Left colon (tissue), 2 donors: ENCODE results near the gene IFITM10. TPM values are rescaled to one million over a fixed set of nuclear protein-coding genes. Genes with fewer than 3 reads are reported as not detected.

Experiments
- ATAC-seq: fragments of 200-7000 bp; cut with Tn5 transposase; one replicate; pipeline ENCODE4 v1.9.1; 2020; ENCODE audit warnings: mild to moderate bottlenecking, moderate library complexity
- DNase-seq, 2 donors: peaks; one replicate each; pipeline ENCODE4 v3.0.0-alpha.2; 2020
- intact Hi-C, 2 donors: fragments of 100-400 bp; cut with DNase I in 1 of 2; cut with micrococcal nuclease in 1 of 2; formaldehyde crosslinking; loops; one replicate each; pipeline versions ENCODE4 v1.11.2 to v1.14.0; 2022; cut with DNase I, micrococcal nuclease
- long read RNA-seq: library from polyadenylated mRNA; unstranded; transcript quantifications from one replicate; pipeline ENCODE4 v2.0.0, GENCODE V29; 2021
- total RNA-seq, 2 donors: library from RNA; stranded (reverse); fragmentation: NEBNext Ultra II Directional; extraction: Animal tissue kit (Norgen Biotek cat#: 25700); gene quantifications; one replicate each; pipeline ENCODE4 v1.2.1, GENCODE V29; 2021
- donor health status: DM: no; HTN: no; CAD: no.
- donor health status: DM: yes; HTN: yes; CAD: no.

Gene IFITM10
- total RNA-seq: 1 to 10 TPM in 1 of 2 donors, under 1 TPM in 1; 0.87 to 1.7 TPM
- long read RNA-seq, partial matches to known transcripts: 0 of 1 reads
- long read RNA-seq, other reads (novel, unspliced or antisense): 0 of 1 reads

DNA sequence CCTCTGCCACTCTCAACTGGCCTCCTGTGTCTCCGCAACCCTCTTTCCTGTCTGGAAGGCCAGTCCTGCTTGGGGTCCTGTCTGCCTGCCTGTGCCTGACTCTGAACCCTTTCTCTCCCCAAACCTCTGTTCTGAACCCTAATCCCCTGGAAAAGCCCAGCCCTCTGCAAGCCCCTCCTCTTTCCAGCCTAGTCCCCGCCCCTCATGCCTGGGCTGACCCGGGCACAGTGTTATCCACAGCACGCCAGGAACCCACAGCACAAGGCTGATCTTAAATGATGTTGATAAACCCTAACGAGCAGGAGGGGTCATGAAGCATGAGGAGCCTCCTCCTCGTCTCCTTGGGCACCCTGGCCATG, at the start of gene IFITM10:
TSS of gene IFITM10 (minus strand) at position 115 of the 359 bp plus-strand sequence. CDS start 153 bp downstream, outside the sequence.
- ATAC-seq (peak; percentile 45), DNase-seq (peak in 1 of 2 donors; percentile 40)
- intact Hi-C loops: no loop called here

DNA sequence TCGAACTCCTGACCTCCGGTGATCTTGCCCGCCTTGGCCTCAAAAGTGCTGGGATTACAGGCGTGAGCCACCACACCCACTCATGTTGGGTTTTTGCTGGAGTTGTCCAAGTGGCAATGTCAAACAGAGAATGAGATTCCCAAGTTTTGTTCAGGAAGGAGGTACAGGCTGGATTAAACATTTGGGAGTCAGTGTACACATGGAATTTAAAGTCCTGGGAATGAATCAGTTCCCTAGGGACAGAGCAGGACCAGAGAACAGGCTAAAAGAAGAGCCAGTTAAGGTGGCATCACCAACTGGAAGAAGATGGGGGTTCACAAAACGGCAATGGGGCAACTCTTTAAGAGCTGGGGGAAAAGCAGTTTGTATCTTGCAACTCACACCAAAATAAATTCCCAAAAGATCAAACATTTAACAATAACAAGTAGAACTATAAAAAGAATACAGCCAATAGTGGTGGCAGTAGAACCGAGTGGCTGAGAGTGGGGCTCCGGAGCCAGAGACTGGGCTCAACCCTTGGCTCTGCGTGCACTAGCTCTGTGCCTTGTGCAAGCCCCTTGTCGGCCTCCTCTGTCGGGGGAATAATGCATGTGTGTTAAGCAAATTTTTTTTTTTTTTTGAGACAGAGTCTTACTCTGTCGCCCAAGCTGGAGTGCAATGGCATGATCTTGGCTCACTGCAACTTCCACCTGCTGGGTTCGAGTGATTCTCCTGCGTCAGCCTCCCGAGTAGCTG, 47.2 kb upstream of the IFITM10 start:
- ATAC-seq: no peak

DNA sequence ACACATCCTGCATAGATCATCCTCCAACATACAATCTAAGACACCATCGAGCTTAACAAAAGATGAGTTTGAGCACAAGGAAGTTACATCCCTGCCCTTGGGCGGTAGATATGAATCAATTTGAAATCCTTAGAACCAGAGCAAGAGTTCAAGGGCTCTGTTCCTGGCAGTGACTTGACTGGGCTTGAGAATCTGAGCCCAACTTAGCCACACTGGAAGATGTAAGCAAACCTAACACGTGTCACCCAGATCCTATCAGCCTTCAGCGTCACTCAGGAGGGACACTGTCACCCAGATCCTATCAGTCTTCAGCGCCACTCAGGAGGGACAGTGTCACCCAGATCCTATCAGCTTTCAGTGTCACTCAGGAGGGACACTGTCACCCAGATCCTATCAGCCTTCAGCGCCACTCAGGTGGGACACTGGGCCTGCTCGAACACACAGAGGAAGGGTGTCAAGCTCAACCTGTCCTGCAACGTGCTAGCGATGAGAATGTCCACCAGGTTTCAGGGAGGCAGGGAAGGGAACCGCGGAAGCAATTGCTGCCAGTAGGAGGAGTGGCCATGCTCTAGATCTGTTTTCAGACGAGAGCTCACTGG, 46.1 kb upstream of the IFITM10 start:
- intact Hi-C loops: no loop called here
- DNase-seq (no peak), ATAC-seq (no peak)

More for the DNA sequence above, 47.2 kb upstream of the IFITM10 start:
- intact Hi-C loops: no loop called here
- no peak for DNase-seq

DNA sequence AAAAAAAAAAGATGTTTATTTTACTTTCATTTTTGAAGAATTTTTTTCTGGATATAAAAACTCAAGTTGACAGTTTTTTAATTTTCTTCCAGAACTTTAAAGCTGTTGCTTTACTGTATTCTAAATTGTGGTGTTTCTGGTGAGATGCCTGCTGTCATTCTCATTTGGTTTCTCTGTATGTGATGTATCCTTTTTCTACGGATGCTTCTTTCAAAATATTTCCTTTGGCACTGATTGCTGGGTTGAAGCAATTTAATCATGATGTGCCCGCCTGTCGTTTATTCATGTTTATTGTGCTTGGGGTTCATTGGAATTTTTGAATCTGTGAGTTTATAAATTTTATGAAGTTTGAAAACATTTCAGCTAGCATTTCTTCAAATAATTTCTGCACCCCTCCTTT, 42.7 kb upstream of the IFITM10 start:
- DNase-seq (no peak), ATAC-seq (no peak)
- intact Hi-C loops: no loop called here

DNA sequence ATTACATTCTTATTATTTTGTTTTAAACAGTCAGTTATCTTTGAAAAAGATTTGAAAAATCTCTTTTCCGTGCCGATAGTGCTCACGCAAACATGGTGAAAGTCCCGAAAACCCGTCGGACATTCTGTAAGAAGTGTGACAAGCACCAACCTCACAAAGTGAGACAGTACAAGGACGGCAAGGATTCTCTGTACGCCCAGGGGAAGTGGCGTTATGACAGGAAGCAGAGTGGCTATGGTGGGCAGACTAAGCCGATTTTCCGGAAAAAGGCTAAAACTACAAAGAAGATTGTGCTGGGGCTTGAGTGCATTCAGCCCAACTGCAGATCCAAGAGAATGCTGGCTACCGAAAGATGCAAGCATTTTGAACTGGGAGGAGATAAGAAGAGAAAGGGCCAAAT, 42.1 kb upstream of the IFITM10 start:
- ATAC-seq: no peak
- intact Hi-C loops: no loop called here
- no peak for DNase-seq

DNA sequence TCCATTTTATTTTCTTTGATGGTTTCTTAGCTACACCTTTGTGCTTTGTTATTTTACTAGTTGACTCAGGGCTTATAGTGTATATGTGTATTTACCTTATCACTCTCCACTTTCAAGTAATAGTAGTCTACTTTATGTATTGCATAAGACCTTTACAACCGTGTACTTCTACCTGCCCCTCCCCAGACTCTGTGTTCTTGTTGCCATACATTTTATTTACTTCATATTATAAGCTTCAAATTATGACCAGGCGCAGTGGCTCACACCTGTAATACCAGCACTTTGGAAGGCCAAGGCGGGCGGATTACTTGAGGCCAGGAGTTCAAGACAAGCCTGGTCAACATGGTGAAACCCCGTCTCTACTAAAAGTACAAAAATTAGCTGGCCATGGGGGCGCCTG, 41.5 kb upstream of the IFITM10 start:
- intact Hi-C loops: no loop called here
- peak in 1 of 2 donors; percentile 33 for DNase-seq
- ATAC-seq: peak; percentile 100

DNA sequence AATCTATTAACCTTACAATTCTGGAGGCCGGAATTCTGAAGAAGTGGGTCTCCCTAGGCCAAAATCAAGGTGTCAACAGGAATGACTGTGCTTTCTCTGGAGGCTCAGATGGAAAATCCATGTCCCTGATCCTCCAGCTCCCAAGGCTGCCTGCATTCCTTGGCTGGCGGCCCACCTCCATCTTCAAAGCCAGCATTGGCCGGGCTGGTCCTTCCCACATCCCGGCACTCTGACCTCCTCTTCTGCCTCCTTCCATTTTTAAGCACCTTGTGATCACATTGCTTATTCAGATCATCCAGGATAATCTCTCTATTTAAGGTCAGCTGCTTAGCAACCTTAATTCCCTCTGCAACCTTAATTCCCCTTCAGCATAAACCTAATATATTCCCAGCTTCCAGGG, 36.1 kb upstream of the IFITM10 start:
- DNase-seq: no peak
- no peak for ATAC-seq
- intact Hi-C loops: no loop called here

DNA sequence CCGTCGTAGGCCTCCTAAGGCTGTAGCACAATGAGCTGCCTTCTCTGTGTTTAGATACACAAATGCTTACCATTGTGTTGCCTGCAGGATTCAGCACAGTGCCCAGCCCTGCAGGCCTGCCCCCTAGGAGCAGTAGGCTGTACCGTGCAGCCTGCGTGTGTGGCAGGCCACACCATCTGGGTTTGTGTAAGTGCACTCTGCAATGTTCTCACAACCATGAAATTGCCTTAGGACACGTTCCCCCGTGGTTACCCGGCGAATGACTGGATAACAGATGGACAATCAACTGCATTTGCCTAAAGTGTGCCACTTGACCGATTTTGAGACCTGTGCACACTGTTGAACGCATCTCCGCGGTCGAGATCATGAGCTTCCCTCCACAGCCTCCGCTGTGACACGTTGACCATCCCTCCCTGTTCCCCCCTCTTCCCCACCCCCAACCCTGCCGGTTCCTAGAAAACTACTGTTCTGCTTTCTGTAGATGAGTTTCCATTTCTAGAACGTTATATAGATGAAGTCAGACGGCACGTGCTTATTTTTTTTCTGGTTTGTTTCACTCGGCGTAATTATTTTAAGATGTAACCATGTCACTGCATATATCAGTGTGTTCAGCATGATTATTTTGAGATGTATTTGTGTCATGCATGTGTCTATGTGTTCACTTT, 35.5 kb upstream of the IFITM10 start:
- ATAC-seq: no peak
- DNase-seq: no peak
- intact Hi-C loops: no loop called here

DNA sequence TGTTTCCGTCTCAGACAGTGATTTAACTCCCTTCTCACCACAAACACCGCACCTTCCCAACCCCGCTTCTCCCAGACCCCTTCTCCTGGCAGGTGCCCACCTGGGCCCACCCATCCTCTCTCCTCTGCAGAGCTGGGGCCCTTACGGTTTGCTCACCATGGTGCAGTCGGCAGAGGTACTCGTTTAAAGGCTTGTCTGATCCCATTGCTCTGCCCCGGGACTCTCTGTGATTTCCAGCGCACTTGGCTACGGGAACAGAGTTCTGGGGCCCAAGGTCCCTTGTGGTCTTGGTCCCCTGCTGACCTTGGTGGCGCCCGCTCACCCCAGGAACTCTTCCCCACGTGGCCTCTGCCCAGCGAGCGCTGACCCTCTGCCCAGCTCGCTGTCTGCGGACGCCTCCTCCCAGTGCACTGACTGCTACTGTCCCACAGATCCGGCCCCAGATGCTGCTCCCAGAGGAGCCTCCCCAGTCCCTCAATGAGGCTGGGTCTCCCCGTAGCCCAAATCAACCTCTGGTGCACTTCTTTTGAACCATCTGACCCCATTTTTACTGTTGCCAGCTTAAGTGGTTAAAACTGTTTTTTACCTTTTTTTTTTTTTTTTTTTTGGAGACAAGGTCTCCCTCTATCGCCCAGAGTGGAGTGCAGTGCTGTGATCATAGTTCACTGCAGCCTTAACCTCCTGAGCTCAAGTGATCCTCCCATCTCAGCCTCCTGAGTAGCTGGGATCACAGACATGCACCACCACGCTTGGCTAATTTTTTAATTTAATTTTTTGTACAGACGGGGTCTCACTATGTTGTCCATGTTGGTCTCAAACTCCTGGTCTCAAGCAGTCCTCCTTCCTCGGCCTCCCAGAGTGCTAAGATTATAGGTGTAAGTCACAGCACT, 34.6 kb upstream of the IFITM10 start:
- intact Hi-C loops: no loop called here
- DNase-seq (no peak), ATAC-seq (no peak)

DNA sequence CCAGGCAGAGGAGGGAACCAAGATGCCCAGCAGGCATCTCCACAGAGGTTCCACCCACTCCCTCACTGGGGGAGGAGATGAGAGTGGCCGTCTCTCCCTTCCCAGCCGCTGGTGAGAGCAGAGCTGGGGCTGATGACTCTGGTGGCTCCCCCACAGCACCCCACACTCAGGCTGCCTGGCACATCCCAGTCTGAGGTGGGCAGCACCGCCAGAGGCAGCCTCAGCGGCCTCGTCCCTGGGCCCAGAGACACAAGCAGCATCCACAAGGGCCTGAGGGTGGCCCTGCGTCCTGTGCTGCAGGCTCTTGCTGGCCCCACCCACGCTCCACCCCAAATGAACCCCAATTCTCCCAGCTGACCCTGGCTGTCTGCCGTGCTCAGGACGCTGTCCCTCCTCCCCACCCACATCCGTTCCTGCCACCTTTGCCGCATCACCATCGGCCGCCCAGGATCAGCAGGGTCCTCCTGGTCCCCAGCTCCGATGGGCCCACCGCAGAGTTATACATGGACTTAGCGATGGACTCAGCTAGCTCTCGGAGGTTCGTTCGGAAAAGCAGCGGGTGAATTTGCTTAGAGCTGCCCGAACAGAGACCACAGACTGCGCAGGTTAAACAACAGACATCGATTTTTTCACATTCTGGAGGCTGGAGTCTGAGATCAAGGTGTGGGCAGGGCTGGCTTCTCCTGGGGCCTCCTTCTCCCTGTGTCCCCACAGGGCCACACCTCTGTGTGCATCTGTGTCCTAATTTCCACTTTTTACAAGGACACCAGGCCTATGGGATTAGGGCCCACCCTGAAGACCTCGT, 33.5 kb upstream of the IFITM10 start:
- intact Hi-C loops: no loop called here
- DNase-seq: no peak
- ATAC-seq: no peak

DNA sequence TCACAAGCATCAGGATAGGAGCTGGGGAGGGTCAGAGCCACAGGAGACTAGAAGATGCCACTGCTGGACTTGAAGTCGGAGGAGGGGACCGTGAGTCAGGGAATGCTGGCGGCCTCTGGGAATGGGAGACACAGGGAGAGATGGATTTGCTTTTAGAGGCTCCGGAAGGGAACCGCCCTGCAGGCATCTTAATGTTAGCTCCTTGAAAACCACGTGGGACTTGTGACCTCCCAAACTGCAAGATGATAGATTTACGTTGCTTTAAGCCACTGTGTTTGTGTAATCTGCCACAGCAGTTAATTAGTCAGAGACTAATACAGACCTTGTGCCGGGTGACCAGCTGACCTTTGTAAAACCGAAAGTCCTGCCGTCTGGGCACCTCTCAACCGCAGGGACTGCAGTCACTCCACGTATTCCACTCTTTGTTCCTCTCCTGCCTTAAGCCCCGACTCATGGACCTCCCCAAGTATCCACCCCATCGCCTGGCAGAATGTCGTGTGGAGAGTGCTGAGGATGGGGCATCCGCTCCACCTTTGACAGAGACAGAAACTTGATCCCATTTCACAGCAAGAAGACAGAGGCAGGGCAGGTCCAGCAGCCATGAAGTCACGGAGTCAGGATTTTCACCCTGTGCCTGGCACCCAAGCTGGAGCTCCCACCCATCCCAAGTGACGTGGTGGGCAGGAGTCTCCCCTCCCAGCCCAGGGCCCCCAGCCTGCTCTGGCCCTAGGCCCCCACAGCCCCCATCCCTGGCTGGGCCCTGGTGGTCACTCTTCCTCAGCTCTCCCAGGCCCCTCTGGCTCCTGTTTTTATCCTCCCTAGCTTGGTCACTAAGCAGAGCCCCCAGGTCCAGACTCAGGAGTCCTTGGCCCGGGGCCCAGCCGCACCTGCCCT, 32.7 kb upstream of the IFITM10 start:
- no peak for DNase-seq
- no peak for ATAC-seq
- intact Hi-C loops: no loop called here

DNA sequence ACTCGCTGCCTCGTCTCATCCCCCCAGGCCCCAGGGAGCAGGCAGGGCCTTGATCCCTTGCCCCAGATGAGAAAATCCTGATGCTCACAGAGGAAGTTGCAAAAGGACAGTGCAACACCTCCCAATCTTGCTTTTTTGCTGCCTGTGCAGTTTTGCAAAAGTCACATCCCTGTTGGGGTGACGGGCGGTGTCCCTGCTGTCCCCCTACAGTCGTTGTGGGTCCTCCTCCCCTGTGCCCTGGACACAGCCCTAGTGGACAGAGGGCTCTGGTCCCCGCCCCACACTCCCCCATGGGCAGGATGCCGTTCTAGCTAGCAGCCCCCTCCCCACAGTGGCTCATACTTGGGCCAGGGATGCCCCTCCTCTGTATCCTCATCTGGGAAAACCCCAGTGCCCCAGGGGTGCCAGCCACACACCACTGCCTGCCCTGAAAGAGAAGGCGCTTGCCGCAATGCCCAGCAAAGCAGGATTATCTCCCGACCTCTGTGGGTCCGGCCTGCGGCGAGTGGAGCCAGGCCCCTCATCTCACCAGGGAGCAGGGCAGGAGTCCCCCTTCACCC, 31.7 kb upstream of the IFITM10 start:
- DNase-seq (no peak), ATAC-seq (no peak)
- intact Hi-C loops: no loop called here

DNA sequence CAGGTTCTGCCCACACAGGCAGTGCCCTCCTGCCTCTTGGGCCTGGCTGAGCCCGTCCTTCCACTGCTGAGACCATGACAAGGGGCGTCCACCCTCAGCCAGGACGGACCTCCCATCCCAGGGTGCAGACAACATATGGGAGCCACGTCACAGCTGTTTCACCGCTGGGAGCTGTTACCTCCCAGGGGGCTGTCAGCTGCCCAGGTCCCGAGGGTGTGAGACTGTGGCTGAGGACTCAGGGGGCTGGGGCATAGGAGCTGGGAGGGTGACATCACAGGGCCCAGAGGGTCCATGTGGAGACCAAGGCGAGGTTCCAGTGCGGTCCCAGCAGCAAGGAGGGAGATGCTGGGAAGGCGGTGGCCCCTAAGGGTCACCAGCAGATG, 31.2 kb upstream of the IFITM10 start:
- no peak for ATAC-seq
- no peak for DNase-seq
- intact Hi-C loops: no loop called here

DNA sequence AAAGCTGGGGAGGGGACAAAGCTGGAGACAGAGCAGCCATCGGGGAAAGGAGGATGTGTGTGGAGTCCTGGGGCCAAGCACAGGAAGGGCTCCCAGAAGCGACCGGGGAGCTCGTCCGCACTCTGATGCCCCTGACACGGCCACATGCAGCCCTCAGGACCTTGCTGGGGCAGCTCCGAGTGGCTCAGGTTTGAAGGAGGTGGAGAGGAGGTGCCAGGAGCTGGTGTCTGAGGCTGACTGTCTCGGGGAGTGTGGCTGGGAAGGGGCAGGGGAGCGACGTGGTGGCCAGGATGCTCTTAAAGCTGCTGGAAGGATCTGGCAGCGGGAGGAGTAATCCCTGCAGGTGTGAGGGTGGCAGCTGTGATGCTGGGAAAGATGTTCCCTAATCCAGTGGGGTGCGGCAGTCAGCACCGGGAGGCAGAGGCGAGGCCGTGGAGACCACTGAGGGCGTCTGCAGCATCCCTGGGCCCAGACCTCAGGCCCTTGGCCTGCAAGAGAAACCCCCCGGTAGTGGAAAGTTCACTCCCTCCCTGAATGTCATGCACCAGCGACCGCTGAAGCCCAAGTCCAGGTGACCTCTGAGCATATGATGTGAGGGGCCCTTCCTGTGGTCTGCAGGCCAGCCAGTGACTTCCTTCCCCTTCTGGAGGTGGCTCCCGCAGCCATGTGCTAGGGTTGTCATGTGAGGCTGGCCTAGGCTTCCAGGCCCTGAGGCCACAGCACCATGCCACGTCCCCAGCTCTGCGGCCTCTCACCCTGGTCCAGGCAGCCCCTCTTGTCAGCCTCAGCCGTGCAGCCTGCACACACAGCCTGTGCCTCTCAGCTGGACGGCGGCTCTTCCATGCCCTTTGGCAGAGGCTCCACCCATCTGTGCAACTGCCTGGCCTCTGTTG, 30.6 kb upstream of the IFITM10 start:
- ATAC-seq (peak; percentile 41), DNase-seq (peak in 1 of 2 donors; percentile 24)
- intact Hi-C loops: no loop called here

DNA sequence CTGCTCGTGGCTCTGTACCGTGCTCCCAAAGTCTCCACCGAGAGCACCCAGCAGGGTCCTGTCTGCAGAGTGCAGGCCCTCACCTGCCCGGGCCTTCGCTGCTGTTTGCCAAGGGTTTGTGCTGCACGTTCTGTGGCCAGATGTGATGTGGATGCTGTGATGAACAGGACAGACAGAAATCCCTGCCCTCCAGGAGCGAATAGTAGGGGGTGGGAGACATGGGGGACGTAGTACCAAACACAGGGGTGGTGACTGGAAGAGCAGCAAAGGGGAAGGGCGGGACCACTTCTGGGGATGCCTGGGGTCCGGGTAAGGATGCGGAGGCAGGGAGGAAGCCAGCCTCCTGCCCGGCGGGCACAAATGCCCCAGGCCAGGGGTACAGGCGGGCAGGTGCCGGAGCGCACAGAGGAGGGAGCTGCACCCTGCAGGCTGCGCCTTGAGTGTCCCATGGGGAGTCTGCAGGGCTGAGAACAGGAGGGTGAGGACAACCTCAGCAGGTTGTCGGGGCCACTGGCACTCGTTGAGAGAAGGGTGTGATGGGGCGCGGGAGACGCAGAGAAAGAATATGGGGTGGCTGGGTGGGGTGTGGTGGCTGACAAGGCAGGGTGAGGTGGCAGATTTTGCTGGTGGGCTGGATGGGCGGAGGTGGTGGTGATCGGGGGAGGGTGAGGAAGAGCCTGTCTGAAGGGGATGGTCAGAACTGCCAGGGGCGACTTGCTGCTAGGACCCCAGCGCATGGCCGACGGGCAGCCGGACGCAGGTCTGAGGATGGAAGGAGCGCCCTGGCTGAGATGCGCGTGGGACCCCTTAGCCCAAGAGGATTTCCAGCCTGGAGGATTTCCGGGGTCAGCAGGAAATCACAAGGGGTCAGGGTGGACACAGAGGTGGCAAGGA, 29.7 kb upstream of the IFITM10 start:
- intact Hi-C loops: no loop called here
- ATAC-seq (no peak), DNase-seq (peak in 1 of 2 donors; percentile 5)
